ENCODE data around the gene ACTG2.

- TF ChIP-seq, protein P1, sequence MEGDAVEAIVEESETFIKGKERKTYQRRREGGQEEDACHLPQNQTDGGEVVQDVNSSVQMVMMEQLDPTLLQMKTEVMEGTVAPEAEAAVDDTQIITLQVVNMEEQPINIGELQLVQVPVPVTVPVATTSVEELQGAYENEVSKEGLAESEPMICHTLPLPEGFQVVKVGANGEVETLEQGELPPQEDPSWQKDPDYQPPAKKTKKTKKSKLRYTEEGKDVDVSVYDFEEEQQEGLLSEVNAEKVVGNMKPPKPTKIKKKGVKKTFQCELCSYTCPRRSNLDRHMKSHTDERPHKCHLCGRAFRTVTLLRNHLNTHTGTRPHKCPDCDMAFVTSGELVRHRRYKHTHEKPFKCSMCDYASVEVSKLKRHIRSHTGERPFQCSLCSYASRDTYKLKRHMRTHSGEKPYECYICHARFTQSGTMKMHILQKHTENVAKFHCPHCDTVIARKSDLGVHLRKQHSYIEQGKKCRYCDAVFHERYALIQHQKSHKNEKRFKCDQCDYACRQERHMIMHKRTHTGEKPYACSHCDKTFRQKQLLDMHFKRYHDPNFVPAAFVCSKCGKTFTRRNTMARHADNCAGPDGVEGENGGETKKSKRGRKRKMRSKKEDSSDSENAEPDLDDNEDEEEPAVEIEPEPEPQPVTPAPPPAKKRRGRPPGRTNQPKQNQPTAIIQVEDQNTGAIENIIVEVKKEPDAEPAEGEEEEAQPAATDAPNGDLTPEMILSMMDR (IDR thresholded peaks at IDR 0.05), result no peak
- no peak for TF ChIP-seq POLR2A (IDR thresholded peaks at IDR 0.05)
- peak; percentile 41 to 64 (median 61) for TF ChIP-seq POLR2AphosphoS5 (IDR thresholded peaks at IDR 0.05)
- no peak for TF ChIP-seq EP300 (IDR thresholded peaks at IDR 0.05)
These were observed 22.7 kb upstream of the ACTG2 start for GRCh38 chr2:73870084-73870483.
